ENCODE data around the gene ENOX1.
"Not testable (repeated sequence)": the region's sequence is repeated elsewhere in the genome, so short reads cannot be mapped to it uniquely, and the experiment has no call there.

The ENOX1 gene

GRCh38 chr13:43355774-43356173, 431.0 kb downstream of the ENOX1 start:
- TF ChIP-seq CTCF (IDR thresholded peaks at IDR 0.05) (no peak), ZFX (IDR thresholded peaks at IDR 0.05; ENCODE audit: borderline replicate concordance) (no peak)
- H3K27ac ChIP-seq, result no peak overlapping the region

GRCh38 chr13:43354153-43354945, 432.4 kb downstream of the ENOX1 start:
- no peak overlapping the region for H3K27ac ChIP-seq
- no peak for TF ChIP-seq ZFX (IDR thresholded peaks at IDR 0.05; ENCODE audit: borderline replicate concordance)
- no peak for TF ChIP-seq CTCF (IDR thresholded peaks at IDR 0.05)

- H3K27ac ChIP-seq, result no peak overlapping the region
- TF ChIP-seq CTCF (IDR thresholded peaks at IDR 0.05) (no peak), ZFX (IDR thresholded peaks at IDR 0.05; ENCODE audit: borderline replicate concordance) (no peak)
Measured at GRCh38 chr13:43353631-43354030, 433.1 kb downstream of the ENOX1 start.

GRCh38 chr13:43351612-43352011, 435.2 kb downstream of the ENOX1 start:
- not testable (repeated sequence) for H3K27ac ChIP-seq

- no peak overlapping the region for H3K27ac ChIP-seq
Measured at GRCh38 chr13:43348397-43348796, 438.4 kb downstream of the ENOX1 start.

GRCh38 chr13:43347877-43348276, 438.9 kb downstream of the ENOX1 start:
- H3K27ac ChIP-seq, result no peak overlapping the region
- no peak for TF ChIP-seq ZFX (IDR thresholded peaks at IDR 0.05; ENCODE audit: borderline replicate concordance)
- no peak for TF ChIP-seq CTCF (IDR thresholded peaks at IDR 0.05)

More at GRCh38 chr13:43348397-43348796, 438.4 kb downstream of the ENOX1 start:
- TF ChIP-seq ZFX (IDR thresholded peaks at IDR 0.05; ENCODE audit: borderline replicate concordance) (no peak), CTCF (IDR thresholded peaks at IDR 0.05) (no peak)

GRCh38 chr13:43346427-43346826, 440.3 kb downstream of the ENOX1 start:
- TF ChIP-seq ZFX (IDR thresholded peaks at IDR 0.05; ENCODE audit: borderline replicate concordance) (no peak), CTCF (IDR thresholded peaks at IDR 0.05) (no peak)
- no peak overlapping the region for H3K27ac ChIP-seq

GRCh38 chr13:43343645-43344044, 443.1 kb downstream of the ENOX1 start:
- TF ChIP-seq ZFX (IDR thresholded peaks at IDR 0.05; ENCODE audit: borderline replicate concordance) (no peak), CTCF (IDR thresholded peaks at IDR 0.05) (no peak)
- no peak overlapping the region for H3K27ac ChIP-seq
